ENCODE results near the gene AGFG2.
A peak's percentile ranks its signal among the peaks of the same experiment; 100 is the strongest.

Gene AGFG2

GRCh38 chr7:100573691-100574361 is 34.8 kb downstream of the AGFG2 start, which contains the start of gene SAP25:
SAP25 (minus strand) TSS chr7:100573900; CDS start chr7:100573742, 158 bp downstream.
- no peak for DNase-seq

DNA sequence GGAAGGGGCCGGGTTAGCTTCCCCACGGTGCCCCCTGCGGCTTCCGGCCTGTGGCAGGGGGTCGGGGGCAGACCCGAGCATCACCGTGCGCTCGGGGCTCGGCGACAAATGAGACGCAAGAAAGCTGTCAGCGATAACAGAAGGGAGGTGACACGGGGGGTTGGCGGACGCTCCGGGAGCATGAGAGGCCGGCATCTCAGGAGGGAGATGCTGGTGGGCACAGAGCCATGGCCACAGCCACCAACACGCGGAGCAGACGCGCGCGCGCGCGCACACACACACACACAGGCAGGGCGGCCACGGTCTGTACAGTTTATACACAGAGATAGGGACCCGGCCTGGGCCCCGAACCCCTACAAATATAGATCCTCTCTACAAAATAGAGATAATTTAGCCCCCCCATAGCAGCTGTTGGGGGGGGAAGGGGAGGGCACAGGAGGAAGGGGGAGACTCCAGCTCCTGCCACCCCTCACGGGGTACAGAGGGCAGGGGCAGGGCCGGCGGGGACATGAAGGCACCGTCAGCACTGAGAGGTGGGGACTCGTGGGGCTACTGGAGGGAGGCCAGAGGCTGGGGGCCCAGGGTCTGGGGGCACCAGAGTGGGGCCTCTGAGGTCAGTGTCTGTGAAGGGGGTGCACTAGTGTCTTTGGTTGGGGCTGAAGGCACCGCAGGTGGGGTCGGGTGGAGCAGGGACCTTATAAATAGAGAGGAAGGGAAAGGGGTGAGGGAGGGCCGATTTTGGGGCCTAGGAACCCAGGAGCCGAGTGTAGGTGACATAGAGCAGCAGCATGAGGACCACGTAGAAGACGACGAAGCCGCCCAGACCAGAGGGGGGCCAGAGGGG is 35.6 kb downstream of the AGFG2 start:
- DNase-seq, result no peak

- DNase-seq, result no peak
Observed at GRCh38 chr7:100575206-100575631, 36.2 kb downstream of the AGFG2 start.

DNA sequence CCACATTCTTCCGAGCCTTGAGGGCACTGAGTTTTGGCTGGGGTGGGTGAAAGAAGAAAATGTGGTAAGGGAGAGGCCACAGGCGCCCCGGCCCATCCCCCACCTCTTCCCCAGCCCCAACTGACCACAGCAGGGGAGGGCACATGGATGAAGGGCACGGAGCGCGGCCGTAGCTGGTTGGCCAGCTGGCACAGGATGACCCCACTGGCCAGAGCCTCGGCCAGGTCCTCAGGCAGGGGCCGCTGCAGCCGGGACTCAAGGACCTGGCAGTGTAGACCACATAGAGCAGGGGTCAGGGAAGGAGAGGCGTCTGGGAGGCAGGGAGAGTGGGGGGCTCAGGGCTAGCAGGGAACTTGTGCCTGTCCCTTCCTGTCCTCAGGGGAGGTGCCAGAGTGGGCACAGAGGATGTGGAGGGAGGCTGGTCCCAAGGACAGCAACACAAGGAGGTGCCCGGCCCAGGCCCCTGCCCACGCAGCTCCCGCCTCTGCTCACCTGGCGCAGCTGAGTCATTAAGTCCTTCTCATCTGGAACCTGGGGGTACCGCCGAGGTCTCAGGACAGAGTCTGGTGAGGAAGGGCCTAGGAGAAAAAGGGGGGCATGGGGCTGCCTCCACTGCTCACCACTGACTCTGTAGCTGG is 36.9 kb downstream of the AGFG2 start:
- no peak for DNase-seq

DNA sequence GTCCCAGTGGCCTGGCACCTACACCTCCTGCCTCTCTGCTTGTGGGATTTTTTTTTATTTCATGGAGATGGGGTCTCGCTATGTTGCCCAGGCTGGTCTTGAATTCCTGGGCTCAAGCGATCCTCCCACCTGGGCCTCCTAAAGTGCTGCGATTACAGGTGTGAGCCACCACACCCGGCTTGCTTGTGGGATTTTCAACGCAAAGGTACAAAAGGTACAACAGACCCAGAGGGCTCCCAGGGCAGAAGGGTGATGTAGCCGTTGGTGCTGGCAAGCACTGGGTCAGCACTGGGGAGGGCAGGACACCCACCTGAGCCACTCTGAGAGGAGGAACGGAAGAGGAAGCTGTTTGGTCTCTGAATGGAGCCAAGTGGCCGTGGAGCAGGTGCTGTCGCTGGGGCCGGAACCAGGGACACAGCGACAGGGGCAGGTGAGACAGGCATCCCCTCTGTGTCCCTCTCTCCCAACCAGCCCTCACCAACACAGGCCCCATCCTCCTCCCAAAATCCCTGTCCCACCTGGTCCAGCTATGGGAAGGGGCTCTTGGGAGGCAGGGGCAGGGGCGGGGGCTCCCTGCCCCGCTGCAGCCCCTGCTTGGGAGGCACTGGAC is 37.5 kb downstream of the AGFG2 start:
- no peak for DNase-seq

GRCh38 chr7:100577103-100577502 is 38.1 kb downstream of the AGFG2 start:
- no peak for DNase-seq

DNA sequence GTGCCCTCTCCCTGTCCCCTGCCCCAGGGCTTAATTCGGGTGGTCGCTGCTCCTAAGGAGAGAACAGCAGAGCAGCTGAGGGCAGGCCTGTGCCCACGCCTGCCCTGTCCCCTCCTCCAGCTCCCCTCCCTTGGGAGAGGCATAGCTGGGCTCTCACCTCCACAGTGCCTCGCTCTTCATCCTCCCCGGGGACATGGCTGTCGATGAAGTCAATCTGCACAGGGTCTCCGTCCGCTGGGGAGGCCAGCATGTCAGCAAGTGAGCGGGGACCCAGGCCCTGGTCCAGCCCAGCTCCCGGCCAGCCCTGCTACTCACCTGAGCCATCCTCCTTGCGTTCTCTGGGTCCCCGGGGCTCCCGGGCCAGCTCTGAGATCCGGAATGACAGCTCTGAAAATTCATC is 38.5 kb downstream of the AGFG2 start:
- no peak for DNase-seq

DNA sequence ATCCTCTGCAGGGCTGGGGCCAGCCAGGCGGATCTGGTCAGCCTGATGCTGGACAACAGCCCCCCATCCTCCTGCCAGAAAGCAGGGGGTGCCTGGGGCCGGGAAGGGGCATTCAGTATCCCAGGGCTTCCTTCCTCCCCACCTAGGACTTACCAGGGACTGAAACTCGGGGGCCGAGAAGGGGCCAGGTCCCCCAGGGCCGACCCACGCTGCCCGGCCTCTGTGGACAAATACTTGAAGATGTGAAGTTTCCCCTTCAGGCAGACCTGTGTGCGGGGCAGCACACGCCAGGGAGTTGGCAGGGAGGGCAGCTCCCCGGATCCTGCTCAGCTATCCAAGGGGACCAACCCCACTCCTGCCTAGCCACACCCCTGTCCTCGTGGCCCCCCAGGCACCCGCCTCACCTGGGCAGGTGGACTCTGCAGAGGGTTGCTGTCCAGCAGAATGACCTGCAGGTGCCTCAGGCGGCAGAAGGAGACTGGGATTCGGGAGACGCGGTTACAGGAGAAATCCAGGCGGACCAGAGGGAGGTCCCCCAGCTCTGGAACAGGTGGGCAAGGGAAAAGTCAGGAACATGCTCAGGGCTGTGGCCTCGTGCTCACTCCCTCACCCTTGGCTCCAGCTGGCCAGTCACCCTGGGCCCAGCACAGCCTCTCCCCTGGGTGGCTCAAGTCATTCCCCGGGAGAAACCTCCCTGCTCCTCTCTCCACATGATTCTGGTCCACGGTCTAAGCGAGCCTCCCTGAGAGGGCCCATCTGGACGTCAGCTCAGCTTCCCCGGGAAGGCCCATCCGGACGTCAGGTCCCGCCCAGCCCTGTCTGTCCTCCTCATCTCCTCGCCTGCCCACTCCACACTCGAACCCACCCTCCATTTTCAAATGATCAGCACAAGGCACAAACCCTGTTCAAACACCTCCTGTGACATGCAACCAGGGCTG is 39.5 kb downstream of the AGFG2 start:
- no peak for DNase-seq

DNA sequence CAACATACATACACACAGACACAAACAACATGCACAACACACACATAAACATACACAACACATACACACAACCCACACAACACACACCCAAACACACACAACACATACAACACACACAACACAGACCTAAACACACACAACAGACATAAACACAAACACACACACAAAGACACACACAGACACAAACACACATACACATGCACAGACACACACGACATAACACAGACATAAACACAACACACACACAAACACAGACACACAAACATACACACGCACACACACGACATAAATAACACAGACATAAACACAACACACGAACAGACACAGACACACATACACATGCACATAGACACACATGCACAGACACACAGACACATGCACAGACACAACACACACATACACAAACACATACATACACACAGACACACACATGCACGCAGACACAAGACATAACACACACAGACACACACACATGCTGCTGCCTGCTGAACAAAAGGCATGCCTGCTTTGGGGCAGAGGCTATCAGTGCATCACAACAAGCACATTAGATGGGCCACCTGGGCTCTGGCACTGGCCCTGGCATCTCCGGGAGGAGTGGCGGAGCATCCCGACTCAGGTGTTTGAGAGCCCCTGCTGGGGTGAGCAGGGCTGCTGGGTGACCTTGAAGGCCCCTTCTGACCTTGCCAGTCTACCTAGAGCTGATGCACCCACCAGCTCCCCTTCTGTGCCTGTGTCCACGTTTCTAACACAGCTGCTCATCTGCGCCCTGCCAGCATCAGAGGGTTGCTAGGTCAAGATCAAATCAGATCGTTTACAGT is 41.7 kb downstream of the AGFG2 start:
- DNase-seq, result no peak

DNA sequence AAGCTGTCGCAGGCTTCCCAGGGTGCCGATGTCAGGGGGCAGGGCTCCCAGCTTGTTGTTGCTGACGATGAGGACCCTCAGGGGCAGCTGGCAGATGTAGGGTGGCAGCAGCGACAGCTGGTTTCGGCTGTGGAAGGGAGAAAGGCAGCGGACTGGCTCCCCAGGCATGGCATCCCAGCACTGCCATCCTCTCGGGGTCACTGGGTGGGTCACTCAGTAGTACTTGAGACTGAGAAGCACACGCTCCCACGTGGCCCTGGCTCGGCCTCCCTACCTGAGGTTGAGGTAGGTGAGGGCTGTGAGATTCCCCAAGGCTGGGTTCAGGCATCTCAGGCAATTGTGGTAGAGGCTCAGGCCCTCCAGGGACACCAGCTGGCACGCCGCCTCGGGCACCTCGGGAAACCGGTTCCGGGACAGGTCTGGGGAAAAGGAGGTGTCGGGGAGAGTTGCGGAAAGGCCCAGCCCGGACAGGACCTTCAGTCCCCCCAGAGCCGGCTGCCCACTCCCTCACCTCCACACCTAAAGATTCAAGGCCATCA is 43.1 kb downstream of the AGFG2 start:
- no peak for DNase-seq

DNA sequence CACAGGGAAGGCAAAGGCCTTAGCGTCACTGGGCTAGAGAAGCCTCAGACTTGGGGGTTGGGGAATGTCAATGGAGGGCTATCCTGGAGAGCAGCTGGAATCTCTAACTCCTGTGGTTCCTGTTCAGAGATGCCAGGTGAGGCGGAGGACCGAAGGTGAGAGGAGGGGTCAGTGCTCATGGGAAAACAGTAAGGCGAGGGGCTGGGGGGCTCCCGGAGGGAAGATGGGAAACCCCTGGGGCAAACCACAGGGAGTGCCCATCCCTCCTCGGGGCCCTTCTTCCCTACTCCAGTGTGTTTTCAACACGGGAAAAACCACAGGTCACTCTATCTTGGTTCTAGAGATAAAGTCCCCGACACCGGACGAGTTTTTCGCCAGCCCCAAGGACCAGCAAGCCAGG is 43.6 kb downstream of the AGFG2 start:
- no peak for DNase-seq

GRCh38 chr7:100583132-100584053 is 44.4 kb downstream of the AGFG2 start:
- DNase-seq, result no peak

- DNase-seq, result no peak
Observed at GRCh38 chr7:100584054-100584682, 45.2 kb downstream of the AGFG2 start.

- no peak for DNase-seq
Observed at GRCh38 chr7:100584683-100585510, 45.9 kb downstream of the AGFG2 start.

GRCh38 chr7:100585511-100586265 is 46.7 kb downstream of the AGFG2 start, which contains the start of gene LRCH4:
LRCH4 (minus strand) TSS chr7:100586129; CDS start chr7:100586100, 29 bp downstream.
- no peak for DNase-seq

DNA sequence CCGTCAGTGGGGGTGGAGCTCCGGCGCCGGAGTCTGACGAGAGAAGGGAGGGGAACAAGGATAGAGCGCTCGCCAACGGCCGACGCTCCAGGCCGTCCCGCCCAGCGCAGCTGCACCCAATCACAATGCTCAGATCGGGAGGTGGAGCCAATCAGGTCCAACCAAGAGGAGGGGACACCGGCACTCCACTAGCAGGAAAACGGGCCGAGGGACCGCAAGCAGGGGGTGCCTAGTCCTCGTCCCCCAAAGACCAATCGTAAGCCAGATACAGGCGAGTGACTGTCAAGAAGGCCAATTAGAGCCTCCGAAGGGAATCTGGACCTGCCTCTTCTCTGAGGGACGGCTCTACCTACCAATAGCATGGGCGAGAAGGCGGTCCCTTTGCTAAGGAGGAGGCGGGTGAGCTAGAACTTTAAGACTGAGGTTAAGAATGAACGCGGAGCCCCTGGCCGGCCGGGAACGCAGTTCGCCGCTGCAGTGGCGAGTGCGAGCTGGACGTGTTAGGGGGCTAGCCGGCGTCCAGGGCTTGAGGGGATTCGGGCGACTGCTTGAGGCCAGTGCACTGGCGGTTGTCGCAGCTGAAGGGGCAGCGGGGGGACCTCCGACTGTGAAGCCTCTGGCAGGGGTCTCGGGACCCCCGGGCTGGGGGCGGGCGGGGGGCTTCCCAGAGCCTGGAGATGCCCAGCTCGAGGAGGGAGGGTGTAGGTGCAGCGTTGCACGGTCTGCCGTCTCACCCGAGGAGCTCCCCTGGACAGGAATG is 47.4 kb downstream of the AGFG2 start, which contains the start of gene FBXO24:
FBXO24 (plus strand) TSS at position 63 of the 760 bp plus-strand sequence; CDS start at position 361, 298 bp downstream.
- DNase-seq, result peak; percentile 97 to 100

Data from SHP77 (cell line).